Sigmoid colon (tissue), 7 donors: ENCODE data around the gene TNNI3K. TPM values are rescaled to one million over a fixed set of nuclear protein-coding genes. Genes with fewer than 3 reads are reported as not detected.

ENCODE experiments used
- DNase-seq: peaks from one replicate; pipeline ENCODE4 v3.0.0-alpha.2; 2019
- H3K27ac ChIP-seq, 4 donors: fragments of 200-600 bp; sonication (generic); one replicate each; pipeline ENCODE4 v1.5.1; 2016 to 2019; ENCODE audit warnings: mild to moderate bottlenecking in 1 of 4
- H3K27me3 ChIP-seq, 3 donors: fragments of 200-600 bp; sonication (generic); one replicate each; pipeline ENCODE4 v1.5.1; 2019; ENCODE audit warnings: mild to moderate bottlenecking in 1 of 3
- H3K36me3 ChIP-seq, 4 donors: fragments of 200-600 bp; sonication (generic); one replicate each; pipeline ENCODE4 v1.5.1; 2016 to 2019
- H3K4me1 ChIP-seq, 4 donors: fragments of 200-600 bp; sonication (generic); one replicate each; pipeline ENCODE4 v1.5.1; 2017 to 2019
- H3K4me3 ChIP-seq, 4 donors: fragments of 200-600 bp; sonication (generic); one replicate each; pipeline ENCODE4 v1.5.1; 2017 to 2019; ENCODE audit warnings: mild to moderate bottlenecking in 2 of 4, moderate library complexity in 1 of 4
- H3K9me3 ChIP-seq, 4 donors: fragments of 200-600 bp in 3 of 4; sonication (generic) in 3 of 4; one replicate each; pipeline versions ENCODE4 v1.5.1 to v1.6.1; 2013 to 2019
- EP300 ChIP-seq, 4 donors: sonication (generic); formaldehyde crosslinking; IDR thresholded peaks; one replicate each; pipeline ENCODE4 v1.6.1; 2017; ENCODE audit warnings: antibody characterized with exemption in 4 of 4
- POLR2A ChIP-seq, 2 donors: fragments of 450-650 bp; IDR thresholded peaks; one replicate each; pipeline ENCODE4 v1.6.1; 2016; ENCODE audit warnings: antibody characterized with exemption in 2 of 2, mild to moderate bottlenecking in 2 of 2, moderate library complexity in 2 of 2
- POLR2AphosphoS5 ChIP-seq, 4 donors: sonication (generic); formaldehyde crosslinking; IDR thresholded peaks; one replicate each; pipeline ENCODE4 v1.6.1; 2017; ENCODE audit warnings: antibody characterized with exemption in 4 of 4
- WGBS, 2 donors: extraction: QIAGEN DNeasy Blood & Tissue Kit; methylation state at CpG; one replicate each; pipeline ENCODE4 v1.1.7; 2013; 5-methylcytosine and 5-hydroxymethylcytosine counted together
- intact Hi-C: fragments of 100-400 bp; cut with DNase I; formaldehyde crosslinking; loops from one replicate; pipeline ENCODE4 v1.15.1; 2023
- polyA plus RNA-seq, 3 donors: library from polyadenylated mRNA; stranded (reverse); fragments of 200-250 nt; gene quantifications; one replicate each; pipeline ENCODE4 v1.2.3, GENCODE V29; 2013
- total RNA-seq, 4 donors: library from RNA; depleted of rRNA; stranded (reverse); fragments of >200 nt; gene quantifications; one replicate each; pipeline ENCODE4 v1.1.0, GENCODE V29; 2016
- TF ChIP-seq, protein P1 (sequence below), 4 experiments: fragments of 450-650 bp in 3 of 4; fragments of 200-600 bp in 1 of 4; IDR thresholded peaks; one replicate each; pipeline ENCODE4 v1.5.1; 2016 to 2019; ENCODE audit warnings: antibody characterized with exemption in 4 of 4, mild to moderate bottlenecking in 3 of 4, moderate library complexity in 2 of 4
- donor health status: healthy with polysubstance abuse.
- donor health status: Bipolar disorder and iron deficiency.
- donor health status: healthy.

Gene TNNI3K
- total and polyA plus RNA-seq, 7 donors: 0.45 to 6.9 (median 3.8) TPM; not detected in 1

GRCh38 chr1:74357756-74358155, 122.6 kb downstream of the TNNI3K start:
- Histone ChIP-seq H3K27ac (no peak overlapping the region), H3K4me1 (peaks cover 0 to 3% (median under 1%) of the 10 kb centered on the region in 4 donors), H3K4me3 (no peak overlapping the region), H3K9me3 (no peaks in the 10 kb centered on the region), H3K27me3 (no peaks in the 10 kb centered on the region), H3K36me3 (no peaks in the 10 kb centered on the region)
- no peak for TF ChIP-seq POLR2A (IDR thresholded peaks at IDR 0.05)
- TF ChIP-seq, protein P1, sequence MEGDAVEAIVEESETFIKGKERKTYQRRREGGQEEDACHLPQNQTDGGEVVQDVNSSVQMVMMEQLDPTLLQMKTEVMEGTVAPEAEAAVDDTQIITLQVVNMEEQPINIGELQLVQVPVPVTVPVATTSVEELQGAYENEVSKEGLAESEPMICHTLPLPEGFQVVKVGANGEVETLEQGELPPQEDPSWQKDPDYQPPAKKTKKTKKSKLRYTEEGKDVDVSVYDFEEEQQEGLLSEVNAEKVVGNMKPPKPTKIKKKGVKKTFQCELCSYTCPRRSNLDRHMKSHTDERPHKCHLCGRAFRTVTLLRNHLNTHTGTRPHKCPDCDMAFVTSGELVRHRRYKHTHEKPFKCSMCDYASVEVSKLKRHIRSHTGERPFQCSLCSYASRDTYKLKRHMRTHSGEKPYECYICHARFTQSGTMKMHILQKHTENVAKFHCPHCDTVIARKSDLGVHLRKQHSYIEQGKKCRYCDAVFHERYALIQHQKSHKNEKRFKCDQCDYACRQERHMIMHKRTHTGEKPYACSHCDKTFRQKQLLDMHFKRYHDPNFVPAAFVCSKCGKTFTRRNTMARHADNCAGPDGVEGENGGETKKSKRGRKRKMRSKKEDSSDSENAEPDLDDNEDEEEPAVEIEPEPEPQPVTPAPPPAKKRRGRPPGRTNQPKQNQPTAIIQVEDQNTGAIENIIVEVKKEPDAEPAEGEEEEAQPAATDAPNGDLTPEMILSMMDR (IDR thresholded peaks at IDR 0.05): no peak
- no peak for TF ChIP-seq EP300 (IDR thresholded peaks at IDR 0.05)
- no peak for TF ChIP-seq POLR2AphosphoS5 (IDR thresholded peaks at IDR 0.05)
- DNase-seq: no peak
- whole genome bisulfite sequencing, 2 donors: 88 to 92% methylated on average over 4 of the region's 4 CpGs
- intact Hi-C loops: no loop called here

DNA sequence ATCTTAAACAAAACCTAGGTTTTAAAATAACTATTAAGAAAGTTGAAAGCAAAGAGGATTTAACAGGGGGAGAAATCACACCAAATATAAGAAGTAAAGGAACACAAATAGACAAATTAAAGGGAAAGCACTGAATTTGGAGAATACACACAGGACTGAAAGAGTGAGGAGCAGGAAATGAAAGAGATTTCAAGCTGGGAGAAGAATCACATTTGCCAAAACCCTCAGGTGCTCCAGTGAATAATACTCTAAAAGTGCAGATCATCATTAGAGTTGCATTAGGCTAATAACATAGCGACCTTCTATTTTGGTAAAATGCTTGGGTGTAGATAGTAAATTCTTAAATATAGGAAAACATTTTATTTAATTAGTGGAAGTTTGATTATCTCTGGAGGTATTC, 127.5 kb downstream of the TNNI3K start:
- Histone ChIP-seq H3K27ac (no peak overlapping the region), H3K4me3 (no peak overlapping the region), H3K9me3 (no peaks in the 10 kb centered on the region), H3K36me3 (no peaks in the 10 kb centered on the region), H3K27me3 (no peaks in the 10 kb centered on the region), H3K4me1 (peaks cover 0 to 10% (median 7%) of the 10 kb centered on the region in 4 donors)
- 87 to 89% methylated on average over 1 of the region's 1 CpG for WGBS, 2 donors
- intact Hi-C loops: no loop called here
- TF ChIP-seq POLR2AphosphoS5 (IDR thresholded peaks at IDR 0.05) (no peak), EP300 (IDR thresholded peaks at IDR 0.05) (no peak), POLR2A (IDR thresholded peaks at IDR 0.05) (no peak)
- TF ChIP-seq, protein P1 (IDR thresholded peaks at IDR 0.05): no peak
- no peak for DNase-seq

- intact Hi-C loops: no loop called here
- Histone ChIP-seq H3K36me3 (no peaks in the 10 kb centered on the region), H3K4me1 (peaks cover 0 to 10% (median 7%) of the 10 kb centered on the region in 4 donors), H3K9me3 (no peaks in the 10 kb centered on the region), H3K4me3 (no peak overlapping the region), H3K27ac (no peak overlapping the region), H3K27me3 (no peaks in the 10 kb centered on the region)
- 78 to 83% methylated on average over 2 of the region's 2 CpGs for WGBS, 2 donors
- DNase-seq: no peak
- TF ChIP-seq POLR2AphosphoS5 (IDR thresholded peaks at IDR 0.05) (peak in 3 of 4 donors; percentile 6 to 60 (median 27)), POLR2A (IDR thresholded peaks at IDR 0.05) (no peak), EP300 (IDR thresholded peaks at IDR 0.05) (peak in 1 of 4 donors; percentile 66)
- TF ChIP-seq, protein P1 (IDR thresholded peaks at IDR 0.05): no peak
These were observed 128.0 kb downstream of the TNNI3K start for GRCh38 chr1:74363220-74363619.

- DNase-seq: no peak
- H3K4me3 ChIP-seq: no peak overlapping the region
- no peaks in the 10 kb centered on the region for H3K9me3 ChIP-seq
- no peaks in the 10 kb centered on the region for H3K27me3 ChIP-seq
- WGBS, 2 donors: 89 to 99% methylated on average over 1 of the region's 1 CpG
- intact Hi-C loops: no loop called here
- H3K36me3 ChIP-seq: peaks cover 0 to 4% (median 0%) of the 10 kb centered on the region in 4 donors
- no peak overlapping the region for H3K27ac ChIP-seq
- peaks cover 0 to 10% (median 7%) of the 10 kb centered on the region in 4 donors for H3K4me1 ChIP-seq
- TF ChIP-seq EP300 (IDR thresholded peaks at IDR 0.05) (no peak), POLR2AphosphoS5 (IDR thresholded peaks at IDR 0.05) (no peak), POLR2A (IDR thresholded peaks at IDR 0.05) (no peak)
- TF ChIP-seq, protein P1 (IDR thresholded peaks at IDR 0.05): no peak
These were observed 132.1 kb downstream of the TNNI3K start for GRCh38 chr1:74367175-74367813.
